ENCODE results near the gene GSC2.

The GSC2 gene

GRCh38 chr22:19183216-19183615 is 33.1 kb upstream of the GSC2 start:
- H3K27me3 ChIP-seq (ENCODE audit: insufficient read depth, poor library complexity, severe bottlenecking) = no peaks in the 10 kb centered on the region
- H3K4me3 ChIP-seq (replicated peaks; ENCODE audit: insufficient read depth, low read length) = no peak overlapping the region
- TF ChIP-seq SPI1 (IDR thresholded peaks at IDR 0.05; ENCODE audit: borderline replicate concordance, low read depth) (no peak), CTCF (IDR thresholded peaks at IDR 0.05; ENCODE audit: insufficient read depth, low read length) (no peak), POLR2AphosphoS5 (IDR thresholded peaks at IDR 0.05; ENCODE audit: low read depth) (no peak), REST (IDR thresholded peaks at IDR 0.05; ENCODE audit: insufficient replicate concordance, low read depth) (no peak), GABPA (IDR thresholded peaks at IDR 0.05; ENCODE audit: low read depth) (no peak)
- DNase-seq (ENCODE audit: low read depth in 1 of 2, low spot score in 1 of 2) = no peak
- no peak overlapping the region for H3K27ac ChIP-seq (replicated peaks)

GRCh38 chr22:19182472-19183157 is 32.5 kb upstream of the GSC2 start:
- no peak overlapping the region for H3K4me3 ChIP-seq (replicated peaks; ENCODE audit: insufficient read depth, low read length)
- no peaks in the 10 kb centered on the region for H3K27me3 ChIP-seq (ENCODE audit: insufficient read depth, poor library complexity, severe bottlenecking)
- TF ChIP-seq SPI1 (IDR thresholded peaks at IDR 0.05; ENCODE audit: borderline replicate concordance, low read depth) = no peak
- no peak for TF ChIP-seq POLR2AphosphoS5 (IDR thresholded peaks at IDR 0.05; ENCODE audit: low read depth)
- TF ChIP-seq GABPA (IDR thresholded peaks at IDR 0.05; ENCODE audit: low read depth) = no peak
- TF ChIP-seq REST (IDR thresholded peaks at IDR 0.05; ENCODE audit: insufficient replicate concordance, low read depth) = no peak
- no peak for TF ChIP-seq CTCF (IDR thresholded peaks at IDR 0.05; ENCODE audit: insufficient read depth, low read length)
- H3K27ac ChIP-seq (replicated peaks) = no peak overlapping the region
- no peak for DNase-seq (ENCODE audit: low read depth in 1 of 2, low spot score in 1 of 2)

GRCh38 chr22:19181786-19182471 is 31.8 kb upstream of the GSC2 start:
- no peak for TF ChIP-seq SPI1 (IDR thresholded peaks at IDR 0.05; ENCODE audit: borderline replicate concordance, low read depth)
- 0 out of 2 replicates have a peak, but pooled peaks have one; percentile 44 for TF ChIP-seq POLR2AphosphoS5 (IDR thresholded peaks at IDR 0.05; ENCODE audit: low read depth)
- Histone ChIP-seq H3K27ac (replicated peaks) (no peak overlapping the region), H3K27me3 (ENCODE audit: insufficient read depth, poor library complexity, severe bottlenecking) (no peaks in the 10 kb centered on the region), H3K4me3 (replicated peaks; ENCODE audit: insufficient read depth, low read length) (no peak overlapping the region)
- no peak for DNase-seq (ENCODE audit: low read depth in 1 of 2, low spot score in 1 of 2)

- Histone ChIP-seq H3K27ac (replicated peaks) (no peak overlapping the region), H3K4me3 (replicated peaks; ENCODE audit: insufficient read depth, low read length) (no peak overlapping the region), H3K27me3 (ENCODE audit: insufficient read depth, poor library complexity, severe bottlenecking) (no peaks in the 10 kb centered on the region)
- no peak for DNase-seq (ENCODE audit: low read depth in 1 of 2, low spot score in 1 of 2)
- no peak for TF ChIP-seq SPI1 (IDR thresholded peaks at IDR 0.05; ENCODE audit: borderline replicate concordance, low read depth)
Measured at GRCh38 chr22:19180740-19181410, 30.8 kb upstream of the GSC2 start.

Data from HL-60 (cell line).